ENCODE data around the gene BLID. TPM values are rescaled to one million over a fixed set of nuclear protein-coding genes. Genes with fewer than 3 reads are reported as not detected.

The BLID gene
- total RNA-seq, 4 donors from 2014 or later: 1.7 to 6.5 (median 5.8) TPM

DNA sequence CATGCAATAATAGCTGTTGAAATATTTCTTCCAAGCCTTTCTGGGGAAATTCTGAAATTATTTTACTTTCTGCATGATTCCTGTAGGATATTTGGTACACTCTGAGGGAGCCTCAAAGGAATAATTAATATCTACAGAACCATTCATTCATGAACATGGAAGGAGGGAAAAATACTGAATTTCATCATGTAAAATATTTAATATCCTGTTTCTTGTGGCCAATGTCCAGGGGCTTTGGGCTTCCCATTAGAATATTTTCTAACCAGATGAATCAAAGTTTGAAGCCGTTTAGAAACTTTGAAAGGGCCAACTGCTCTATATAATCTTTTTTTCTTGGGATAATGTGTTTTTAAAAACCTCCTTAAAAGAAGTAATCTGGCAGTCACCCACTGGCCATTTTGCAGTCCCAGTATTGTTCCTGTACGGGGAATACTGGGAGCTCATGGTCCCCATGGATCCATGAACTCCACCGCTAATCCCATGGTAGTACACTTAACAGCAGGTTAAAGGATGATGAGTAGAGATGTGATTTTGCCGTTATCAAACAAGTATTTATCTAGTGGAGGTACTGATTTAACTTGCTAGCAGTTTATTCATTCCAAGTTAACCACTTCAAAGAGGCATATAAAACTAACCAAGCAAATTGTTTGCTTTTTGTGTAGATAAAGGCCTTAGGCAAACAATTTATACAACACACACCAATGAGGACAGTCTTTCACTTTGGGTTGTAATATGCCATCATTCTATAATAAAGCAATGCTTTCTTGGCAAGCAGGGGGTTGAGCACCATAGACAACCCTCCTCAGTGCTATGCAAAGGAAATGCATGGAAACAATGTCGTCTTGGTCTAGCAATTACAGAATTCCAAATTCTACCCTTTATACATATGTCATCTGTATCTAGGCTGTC lies 34.5 kb upstream of the BLID start:
- TF ChIP-seq, protein P1, sequence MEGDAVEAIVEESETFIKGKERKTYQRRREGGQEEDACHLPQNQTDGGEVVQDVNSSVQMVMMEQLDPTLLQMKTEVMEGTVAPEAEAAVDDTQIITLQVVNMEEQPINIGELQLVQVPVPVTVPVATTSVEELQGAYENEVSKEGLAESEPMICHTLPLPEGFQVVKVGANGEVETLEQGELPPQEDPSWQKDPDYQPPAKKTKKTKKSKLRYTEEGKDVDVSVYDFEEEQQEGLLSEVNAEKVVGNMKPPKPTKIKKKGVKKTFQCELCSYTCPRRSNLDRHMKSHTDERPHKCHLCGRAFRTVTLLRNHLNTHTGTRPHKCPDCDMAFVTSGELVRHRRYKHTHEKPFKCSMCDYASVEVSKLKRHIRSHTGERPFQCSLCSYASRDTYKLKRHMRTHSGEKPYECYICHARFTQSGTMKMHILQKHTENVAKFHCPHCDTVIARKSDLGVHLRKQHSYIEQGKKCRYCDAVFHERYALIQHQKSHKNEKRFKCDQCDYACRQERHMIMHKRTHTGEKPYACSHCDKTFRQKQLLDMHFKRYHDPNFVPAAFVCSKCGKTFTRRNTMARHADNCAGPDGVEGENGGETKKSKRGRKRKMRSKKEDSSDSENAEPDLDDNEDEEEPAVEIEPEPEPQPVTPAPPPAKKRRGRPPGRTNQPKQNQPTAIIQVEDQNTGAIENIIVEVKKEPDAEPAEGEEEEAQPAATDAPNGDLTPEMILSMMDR (IDR thresholded peaks at IDR 0.05): no peak
- DNase-seq (ENCODE audit: low spot score): no peak
- no peak for ATAC-seq (ENCODE audit: low FRiP score)

DNA sequence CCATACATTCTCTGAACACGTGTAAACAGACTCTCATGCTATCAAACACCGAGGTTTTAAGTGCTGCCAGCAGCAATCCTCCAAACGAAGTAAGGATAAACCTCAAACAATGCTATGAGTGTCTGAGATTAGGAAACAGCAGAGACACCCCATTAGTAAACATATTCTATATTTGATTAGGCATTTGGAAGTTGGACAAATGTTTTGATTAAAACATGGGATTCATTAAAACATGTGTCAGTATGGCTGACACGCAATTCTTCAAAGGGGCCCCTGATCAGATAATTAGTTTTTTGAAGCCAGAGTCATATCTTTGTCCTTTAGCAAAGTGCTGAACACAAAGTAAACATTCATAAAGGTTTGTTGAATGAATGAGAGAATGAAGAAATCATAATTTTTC lies 33.2 kb upstream of the BLID start:
- TF ChIP-seq, protein P1 (IDR thresholded peaks at IDR 0.05): no peak
- DNase-seq (ENCODE audit: low spot score) (no peak), ATAC-seq (ENCODE audit: low FRiP score) (no peak)

DNA sequence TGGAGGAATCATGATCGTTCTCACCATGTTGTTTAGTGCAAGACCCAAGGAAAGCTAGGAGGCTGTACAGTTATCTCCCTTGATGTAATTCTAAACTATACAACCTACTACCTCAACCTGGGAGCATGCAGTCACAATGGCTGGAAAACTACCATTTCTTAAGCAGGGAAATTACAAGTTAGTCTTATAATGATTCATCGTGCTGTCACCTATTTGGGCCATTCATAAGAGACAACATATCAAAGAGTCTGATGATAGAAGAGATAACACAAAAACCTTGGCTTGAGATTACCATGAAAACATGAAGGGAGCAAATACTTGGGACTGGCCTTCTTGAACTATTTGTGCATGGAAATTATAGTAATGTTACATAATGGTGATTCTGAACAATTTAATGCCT lies 30.5 kb upstream of the BLID start:
- TF ChIP-seq, protein P1 (IDR thresholded peaks at IDR 0.05): no peak
- no peak for ATAC-seq (ENCODE audit: low FRiP score)
- DNase-seq (ENCODE audit: low spot score): no peak

DNA sequence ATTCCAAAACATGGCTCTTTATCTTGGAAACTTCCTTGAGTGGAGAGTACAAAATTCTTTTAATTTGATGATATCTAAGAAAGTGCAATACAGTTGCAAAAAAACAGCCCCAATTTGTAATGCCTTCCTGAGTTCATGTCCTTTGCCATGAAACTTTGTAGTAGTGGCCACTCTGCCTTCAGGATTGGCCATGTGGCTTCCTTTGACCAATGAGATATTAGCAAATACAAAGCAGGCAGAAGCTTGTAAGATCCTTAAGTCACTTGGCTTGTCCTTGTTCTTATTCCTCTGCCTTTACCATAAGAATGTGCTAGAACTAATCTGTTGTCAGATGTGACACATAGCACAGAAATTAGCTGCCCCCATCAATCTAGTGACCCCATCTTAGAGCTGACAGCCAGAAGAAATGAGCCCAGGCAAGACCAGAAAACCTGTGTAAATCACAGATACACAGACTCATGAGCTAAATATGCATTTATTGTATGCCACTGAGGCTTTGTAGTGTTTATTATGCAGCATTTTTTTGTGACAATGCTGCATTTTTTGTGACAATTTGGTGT lies 29.8 kb upstream of the BLID start:
- DNase-seq (ENCODE audit: low spot score) (no peak), ATAC-seq (ENCODE audit: low FRiP score) (no peak)

DNA sequence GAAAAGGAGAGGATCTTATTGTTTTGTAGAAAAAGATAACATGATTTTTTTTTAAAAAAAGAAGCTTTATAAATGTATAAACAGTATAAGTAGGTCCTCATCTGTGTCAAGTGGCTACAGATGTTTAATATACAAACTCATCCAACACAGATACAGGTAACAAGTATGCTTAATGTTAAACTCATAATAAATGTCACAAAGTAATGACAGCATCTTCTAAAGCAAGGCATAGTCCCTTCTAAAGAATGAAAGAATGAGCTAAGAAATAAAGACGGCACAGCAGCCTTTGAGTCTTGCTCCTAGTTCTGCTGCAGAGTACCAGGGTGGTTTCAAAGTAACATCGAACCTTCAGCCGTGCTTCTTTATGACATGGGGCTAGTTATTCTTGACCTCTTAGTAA lies 28.7 kb upstream of the BLID start:
- DNase-seq (ENCODE audit: low spot score) (no peak), ATAC-seq (ENCODE audit: low FRiP score) (no peak)
- TF ChIP-seq, protein P1 (IDR thresholded peaks at IDR 0.05): no peak

More for the DNA sequence above, 29.8 kb upstream of the BLID start:
- TF ChIP-seq, protein P1 (IDR thresholded peaks at IDR 0.05): no peak

DNA sequence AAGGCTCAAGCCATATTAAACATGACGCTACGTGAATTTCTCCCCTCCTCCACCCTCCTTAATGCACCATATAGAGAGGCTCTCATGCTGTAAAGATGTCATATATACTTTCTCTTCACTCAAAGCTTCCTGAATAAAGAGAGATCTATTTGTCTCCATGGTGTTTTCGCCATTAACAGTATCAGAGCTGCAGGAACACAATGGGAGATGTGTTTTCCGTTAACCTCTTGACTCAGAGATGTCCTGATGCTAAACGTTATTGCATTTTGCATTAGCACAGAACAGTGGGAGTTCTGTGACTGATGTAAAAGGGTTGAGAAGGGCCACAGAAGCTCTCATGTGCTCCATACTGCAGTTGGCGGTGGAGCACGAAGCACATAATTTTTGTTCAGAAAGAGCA lies 25.7 kb upstream of the BLID start:
- TF ChIP-seq, protein P1 (IDR thresholded peaks at IDR 0.05): no peak
- DNase-seq (ENCODE audit: low spot score) (no peak), ATAC-seq (ENCODE audit: low FRiP score) (no peak)

DNA sequence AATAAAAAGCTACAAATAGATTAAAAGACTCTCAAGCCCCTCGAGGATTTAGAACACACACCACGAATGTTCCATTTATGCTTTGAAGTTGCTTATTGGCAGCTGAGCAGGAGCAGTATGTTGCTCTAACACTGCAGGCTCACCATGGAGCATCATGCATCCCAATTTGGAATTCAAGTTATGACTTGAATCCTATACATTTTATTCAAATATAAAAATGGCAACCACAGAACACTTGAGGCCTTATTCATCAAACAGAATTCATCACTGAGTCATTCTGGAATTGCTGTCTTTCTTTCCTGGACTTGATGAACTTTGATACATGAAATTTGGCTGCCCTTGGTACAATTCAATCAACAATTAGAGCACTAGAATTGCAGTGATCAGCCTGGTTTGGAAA lies 24.5 kb upstream of the BLID start:
- TF ChIP-seq, protein P1 (IDR thresholded peaks at IDR 0.05): no peak

More for the DNA sequence above, 24.5 kb upstream of the BLID start:
- ATAC-seq (ENCODE audit: low FRiP score): no peak
- DNase-seq (ENCODE audit: low spot score): no peak

Data from omental fat pad (tissue), 4 donors.